ENCODE data around the gene LPCAT2. TPM values are rescaled to one million over a fixed set of nuclear protein-coding genes. Genes with fewer than 3 reads are reported as not detected.

Gene LPCAT2
- total and polyA plus RNA-seq, 2 experiments from 2014 or later, result 6.4 to 9.5 TPM

DNA sequence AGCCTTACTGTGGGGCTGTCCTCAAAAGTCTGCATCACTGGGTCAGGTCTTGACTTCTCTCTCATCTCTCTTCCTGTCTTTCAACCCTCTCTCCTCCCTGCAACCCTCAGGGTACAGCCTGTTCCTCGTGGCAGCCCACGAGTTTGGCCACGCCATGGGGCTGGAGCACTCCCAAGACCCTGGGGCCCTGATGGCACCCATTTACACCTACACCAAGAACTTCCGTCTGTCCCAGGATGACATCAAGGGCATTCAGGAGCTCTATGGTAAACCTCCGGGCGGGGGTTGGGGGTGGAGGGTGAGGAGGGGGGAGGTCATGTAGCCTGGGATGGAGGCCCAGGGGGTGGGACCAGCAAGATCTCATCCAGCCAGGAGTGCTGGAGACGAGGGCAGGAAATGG, 17.2 kb upstream of the LPCAT2 start:
- no peak overlapping the region for H3K27ac ChIP-seq
- H3K36me3 ChIP-seq (replicated peaks; ENCODE audit: insufficient read depth, low read depth), result no peaks in the 10 kb centered on the region
- DNase-seq (ENCODE audit: low spot score), result no peak

GRCh38 chr16:55492756-55493380, 16.0 kb upstream of the LPCAT2 start:
- TF ChIP-seq EZH2phosphoT487 (IDR thresholded peaks at IDR 0.05; ENCODE audit: low read depth, severe bottlenecking, unreplicated experiment), result no peak
- TF ChIP-seq, protein P1, sequence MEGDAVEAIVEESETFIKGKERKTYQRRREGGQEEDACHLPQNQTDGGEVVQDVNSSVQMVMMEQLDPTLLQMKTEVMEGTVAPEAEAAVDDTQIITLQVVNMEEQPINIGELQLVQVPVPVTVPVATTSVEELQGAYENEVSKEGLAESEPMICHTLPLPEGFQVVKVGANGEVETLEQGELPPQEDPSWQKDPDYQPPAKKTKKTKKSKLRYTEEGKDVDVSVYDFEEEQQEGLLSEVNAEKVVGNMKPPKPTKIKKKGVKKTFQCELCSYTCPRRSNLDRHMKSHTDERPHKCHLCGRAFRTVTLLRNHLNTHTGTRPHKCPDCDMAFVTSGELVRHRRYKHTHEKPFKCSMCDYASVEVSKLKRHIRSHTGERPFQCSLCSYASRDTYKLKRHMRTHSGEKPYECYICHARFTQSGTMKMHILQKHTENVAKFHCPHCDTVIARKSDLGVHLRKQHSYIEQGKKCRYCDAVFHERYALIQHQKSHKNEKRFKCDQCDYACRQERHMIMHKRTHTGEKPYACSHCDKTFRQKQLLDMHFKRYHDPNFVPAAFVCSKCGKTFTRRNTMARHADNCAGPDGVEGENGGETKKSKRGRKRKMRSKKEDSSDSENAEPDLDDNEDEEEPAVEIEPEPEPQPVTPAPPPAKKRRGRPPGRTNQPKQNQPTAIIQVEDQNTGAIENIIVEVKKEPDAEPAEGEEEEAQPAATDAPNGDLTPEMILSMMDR (IDR thresholded peaks at IDR 0.05; ENCODE audit: poor library complexity), result no peak
- no peak for TF ChIP-seq EZH2 (IDR thresholded peaks at IDR 0.05; ENCODE audit: borderline replicate concordance)
- Histone ChIP-seq H3K4me1 (ENCODE audit: insufficient read depth) (peaks cover 11% of the 10 kb centered on the region), H3K27me3 (no peaks in the 10 kb centered on the region), H3K4me3 (no peak overlapping the region), H3K27ac (no peak overlapping the region), H3K9me2 (replicated peaks; ENCODE audit: insufficient read depth) (no peaks in the 10 kb centered on the region), H3K4me2 (no peak overlapping the region), H3K79me2 (no peaks in the 10 kb centered on the region), H3K9me3 (ENCODE audit: low read depth) (no peaks in the 10 kb centered on the region), H4K20me1 (ENCODE audit: insufficient read depth, poor library complexity, severe bottlenecking) (no peaks in the 10 kb centered on the region), H2AFZ (no peak overlapping the region), H3K36me3 (replicated peaks; ENCODE audit: insufficient read depth, low read depth) (no peaks in the 10 kb centered on the region)
- 87% methylated on average over 10 of the region's 10 CpGs for WGBS (ENCODE audit: low lambda C conversion rate, missing lambda C conversion rate)
- DNase-seq (ENCODE audit: low spot score), result no peak

More for the DNA sequence above, 17.2 kb upstream of the LPCAT2 start:
- peaks cover 14% of the 10 kb centered on the region for H3K4me1 ChIP-seq (ENCODE audit: insufficient read depth)
- no peak overlapping the region for H2AFZ ChIP-seq
- 91% methylated on average over 7 of the region's 7 CpGs for WGBS (ENCODE audit: low lambda C conversion rate, missing lambda C conversion rate)
- no peak overlapping the region for H3K4me2 ChIP-seq
- H3K9me2 ChIP-seq (replicated peaks; ENCODE audit: insufficient read depth), result no peaks in the 10 kb centered on the region
- no peaks in the 10 kb centered on the region for H3K27me3 ChIP-seq
- H3K4me3 ChIP-seq, result no peak overlapping the region
- no peaks in the 10 kb centered on the region for H3K9me3 ChIP-seq (ENCODE audit: low read depth)
- H4K20me1 ChIP-seq (ENCODE audit: insufficient read depth, poor library complexity, severe bottlenecking), result no peaks in the 10 kb centered on the region
- TF ChIP-seq EZH2phosphoT487 (IDR thresholded peaks at IDR 0.05; ENCODE audit: low read depth, severe bottlenecking, unreplicated experiment), result no peak
- no peak for TF ChIP-seq EZH2 (IDR thresholded peaks at IDR 0.05; ENCODE audit: borderline replicate concordance)
- TF ChIP-seq, protein P1 (IDR thresholded peaks at IDR 0.05; ENCODE audit: poor library complexity), result no peak
- no peaks in the 10 kb centered on the region for H3K79me2 ChIP-seq

DNA sequence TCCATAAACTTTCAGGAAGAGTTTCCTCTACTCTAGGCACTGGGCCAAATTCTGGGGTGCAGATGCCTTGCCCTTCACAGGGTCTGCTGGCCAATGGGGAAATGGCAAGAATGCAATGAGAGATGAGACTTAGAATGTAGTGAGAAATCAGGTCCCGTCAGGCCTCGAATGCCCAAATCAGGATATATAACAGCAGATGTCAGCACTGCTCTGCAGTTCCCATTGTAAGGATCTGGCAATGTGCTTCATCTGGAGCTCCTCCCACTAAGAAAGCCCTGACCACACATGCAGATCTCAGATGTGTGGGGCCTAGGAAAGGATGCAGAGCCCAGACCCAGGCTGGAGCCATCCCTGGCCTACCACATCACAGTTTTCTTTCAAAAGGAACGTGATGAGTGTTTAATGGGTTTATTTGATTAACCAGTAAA, 13.9 kb upstream of the LPCAT2 start:
- no peaks in the 10 kb centered on the region for H3K27me3 ChIP-seq
- no peak overlapping the region for H3K4me2 ChIP-seq
- H4K20me1 ChIP-seq (ENCODE audit: insufficient read depth, poor library complexity, severe bottlenecking), result no peaks in the 10 kb centered on the region
- DNase-seq (ENCODE audit: low spot score), result peak; percentile 81
- TF ChIP-seq EZH2 (IDR thresholded peaks at IDR 0.05; ENCODE audit: borderline replicate concordance) (no peak), EZH2phosphoT487 (IDR thresholded peaks at IDR 0.05; ENCODE audit: low read depth, severe bottlenecking, unreplicated experiment) (no peak)
- TF ChIP-seq, protein P1 (IDR thresholded peaks at IDR 0.05; ENCODE audit: poor library complexity), result peak; percentile 53
- no peak overlapping the region for H2AFZ ChIP-seq
- WGBS (ENCODE audit: low lambda C conversion rate, missing lambda C conversion rate), result 39% methylated on average over 3 of the region's 3 CpGs
- H3K36me3 ChIP-seq (replicated peaks; ENCODE audit: insufficient read depth, low read depth), result no peaks in the 10 kb centered on the region
- H3K4me1 ChIP-seq (ENCODE audit: insufficient read depth), result peaks cover 15% of the 10 kb centered on the region
- no peaks in the 10 kb centered on the region for H3K79me2 ChIP-seq
- H3K9me3 ChIP-seq (ENCODE audit: low read depth), result no peaks in the 10 kb centered on the region
- no peaks in the 10 kb centered on the region for H3K9me2 ChIP-seq (replicated peaks; ENCODE audit: insufficient read depth)
- H3K27ac ChIP-seq, result peak overlapping the region; percentile 24
- no peak overlapping the region for H3K4me3 ChIP-seq
